Measurements from ENCODE around the gene LY86. TPM values are rescaled to one million over a fixed set of nuclear protein-coding genes. Genes with fewer than 3 reads are reported as not detected.

LY86 gene
- total and polyA plus RNA-seq, 2 of the 13 experiments (the other 11 are each of a cell fraction or from before 2014, with no cell fraction given), result not detected

- H4K20me1 ChIP-seq (ENCODE audit: insufficient read depth, low read length), result no peaks in the 10 kb centered on the region
- no peak overlapping the region for H2AFZ ChIP-seq (ENCODE audit: low read length)
- ATAC-seq (no peak), DNase-seq (ENCODE audit: low spot score) (no peak), FAIRE-seq (no peak)
- ChIA-PET POLR2A (no interaction called here), CTCF (ENCODE audit: low intra/inter-chr PET ratio, low total read pairs) (interaction anchor here (1.2 kb wide), 1 partner anchor 1058 kb away, joined by 4 read pairs; no protein-coding TSS in a partner anchor)
- no peaks in the 10 kb centered on the region for H3K9me3 ChIP-seq (ENCODE audit: low read length)
- in situ Hi-C loops (cut with HindIII; ENCODE audit: extremely low pct_ligation_motif_present, low pct_unique_long_range_greater_than_20kb) (no loop called here), intact Hi-C loops (cut with micrococcal nuclease; ENCODE audit: unreplicated experiment) (no loop called here)
- TF ChIP-seq ZNF558 (CRISPR knock-in tag; IDR thresholded peaks at IDR 0.05; ENCODE audit: borderline replicate concordance), result no peak
- no peak for TF ChIP-seq HHEX (CRISPR knock-in tag; IDR thresholded peaks at IDR 0.05)
- TF ChIP-seq MAZ (IDR thresholded peaks at IDR 0.05; ENCODE audit: borderline replicate concordance, low read depth, low read length), result no peak
- TF ChIP-seq MAZ (CRISPR knock-in tag; IDR thresholded peaks at IDR 0.05; ENCODE audit: low read depth), result no peak
- TF ChIP-seq ZFP36L2 (CRISPR knock-in tag; IDR thresholded peaks at IDR 0.05), result no peak
- no peak for TF ChIP-seq ZNF589 (CRISPR knock-in tag; conservative IDR thresholded peaks at IDR 0.05)
- TF ChIP-seq TOPORS (CRISPR knock-in tag; IDR thresholded peaks at IDR 0.05), result no peak
- TF ChIP-seq ZNF317 (CRISPR knock-in tag; IDR thresholded peaks at IDR 0.05), result no peak
- TF ChIP-seq MED8 (CRISPR knock-in tag; IDR thresholded peaks at IDR 0.05; ENCODE audit: insufficient replicate concordance), result no peak
- TF ChIP-seq ZBTB43 (CRISPR knock-in tag; conservative IDR thresholded peaks at IDR 0.05), result no peak
- no peak for TF ChIP-seq REXO4 (CRISPR knock-in tag; IDR thresholded peaks at IDR 0.05; ENCODE audit: borderline replicate concordance)
- no peak for TF ChIP-seq SOX13 (IDR thresholded peaks at IDR 0.05)
- TF ChIP-seq SOX13 (CRISPR knock-in tag; conservative IDR thresholded peaks at IDR 0.05 in 1 of 2, IDR thresholded peaks at IDR 0.05 in 1 of 2), result no peak
- no peak for TF ChIP-seq ZFP82 (CRISPR knock-in tag; IDR thresholded peaks at IDR 0.05; ENCODE audit: borderline replicate concordance)
- TF ChIP-seq NFE2 (CRISPR knock-in tag; IDR thresholded peaks at IDR 0.05), result no peak
- no peak for TF ChIP-seq RERE (CRISPR knock-in tag; IDR thresholded peaks at IDR 0.05; ENCODE audit: low read depth)
- no peak for TF ChIP-seq HCFC1 (IDR thresholded peaks at IDR 0.05; ENCODE audit: low read depth, low read length)
- no peak for TF ChIP-seq SIN3B (IDR thresholded peaks at IDR 0.05; ENCODE audit: low read length)
- TF ChIP-seq ZNF777 (CRISPR knock-in tag; IDR thresholded peaks at IDR 0.05), result no peak
- no peak for TF ChIP-seq ZNF644 (CRISPR knock-in tag; IDR thresholded peaks at IDR 0.05; ENCODE audit: low read depth)
- no peak for TF ChIP-seq U2AF2 (IDR thresholded peaks at IDR 0.05; ENCODE audit: low read depth, low read length)
- H3K27ac ChIP-seq (ENCODE audit: extremely low read length, insufficient read depth, low read length), result no peak overlapping the region
- no peak overlapping the region for H3K9ac ChIP-seq (ENCODE audit: insufficient read depth, low read depth, low read length)
- H3K4me2 ChIP-seq (ENCODE audit: low read depth, low read length), result no peak overlapping the region
- no TSS peak for BruUV-seq (replicated peaks)
- no peaks in the 10 kb centered on the region for H3K79me2 ChIP-seq (ENCODE audit: insufficient read depth, low read length)
- 25% methylated on average over 4 of the region's 4 CpGs for WGBS (ENCODE audit: low lambda C conversion rate)
- no peaks in the 10 kb centered on the region for H3K36me3 ChIP-seq (replicated peaks in 1 of 2; ENCODE audit: control insufficient read depth in 1 of 2, insufficient read depth in 2 of 2, low read length in 2 of 2)
- no peak overlapping the region for H3K4me3 ChIP-seq (replicated peaks in 1 of 3; ENCODE audit: insufficient read depth in 1 of 3, low read depth in 2 of 3, low read length in 3 of 3)
- H3K4me1 ChIP-seq (ENCODE audit: insufficient read depth, low read length), result no peaks in the 10 kb centered on the region
- H3K27me3 ChIP-seq (ENCODE audit: control insufficient read depth in 1 of 2, insufficient read depth in 2 of 2, low read length in 2 of 2), result no peaks in the 10 kb centered on the region; a peak in 1 of 5 replicates
These were observed 31.0 kb upstream of the LY86 start for GRCh38 chr6:6557504-6557839.
